Keratinocyte (primary cell): Measurements from ENCODE around the gene NGEF.

Experiments used
- CTCF ChIP-seq, 3 experiments: IDR thresholded peaks in 1 of 3; conservative IDR thresholded peaks in 1 of 3; optimal IDR thresholded peaks in 1 of 3; 2 replicates in 2 of 3; 3 replicates in 1 of 3; pipeline versions ENCODE3 to v1.5.1; 2011; ENCODE audit warnings: low read length in 3 of 3, mild to moderate bottlenecking in 3 of 3, moderate library complexity in 2 of 3, control low read depth in 1 of 3, inconsistent platforms in 1 of 3; ENCODE audit not compliant: insufficient read depth in 2 of 3; ENCODE audit errors: extremely low read depth in 1 of 3
- EZH2 ChIP-seq: IDR thresholded peaks from one replicate; pipeline ENCODE4 v1.6.1; 2012; ENCODE audit warnings: inconsistent platforms, mild to moderate bottlenecking, low read length, moderate library complexity

- TF ChIP-seq CTCF (optimal IDR thresholded peaks at IDR 0.05 in 1 of 3, IDR thresholded peaks at IDR 0.05 in 1 of 3, conservative IDR thresholded peaks at IDR 0.05 in 1 of 3; ENCODE audit: extremely low read depth in 1 of 3, insufficient read depth in 2 of 3, low read length in 3 of 3) (no peak), EZH2 (no peak)
These were observed 21.2 kb upstream of the NGEF start for GRCh38 chr2:233034091-233034882.
